ENCODE results near the gene NPY2R.

NPY2R gene

DNA sequence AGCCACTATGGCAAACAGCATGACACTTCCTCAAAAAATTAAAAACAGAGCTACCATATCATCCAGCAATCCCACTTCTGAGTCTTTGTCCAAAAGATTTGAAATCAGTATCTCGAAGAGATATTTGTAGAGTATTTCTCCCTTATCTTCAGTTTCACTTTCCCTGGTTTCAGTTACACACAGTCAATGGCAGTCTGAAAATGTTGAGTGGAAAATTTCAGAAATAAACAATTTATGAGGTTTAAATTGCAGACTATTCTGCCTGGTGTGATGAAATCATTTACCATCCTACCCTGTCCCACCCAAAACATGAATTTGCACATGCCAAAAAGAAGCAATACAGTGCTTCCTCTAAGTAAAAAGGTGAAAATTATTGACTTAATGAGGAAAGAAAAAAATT is 43.9 kb downstream of the NPY2R start:
- no peak for DNase-seq

DNA sequence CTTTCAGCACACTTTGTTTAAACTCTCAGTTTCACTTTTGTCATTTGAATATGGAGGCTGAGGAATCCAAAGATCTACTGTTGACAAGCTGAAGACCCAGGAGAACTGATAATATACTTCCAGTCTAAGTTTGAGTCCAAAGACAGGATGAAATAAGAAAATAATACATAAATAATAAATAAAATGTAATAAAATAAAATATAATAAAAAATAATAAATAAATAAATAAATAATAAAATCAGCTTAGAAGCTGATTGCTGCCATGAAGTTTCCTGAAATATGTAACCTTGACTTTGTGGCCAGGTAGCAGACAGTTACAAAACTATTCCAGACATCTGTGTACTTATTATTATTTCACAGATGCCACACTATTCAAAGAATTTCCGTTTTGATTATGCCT is 55.0 kb downstream of the NPY2R start:
- DNase-seq = no peak

- DNase-seq = no peak
Observed at GRCh38 chr4:155265113-155265512, 56.7 kb downstream of the NPY2R start.
